Naive thymus-derived CD8-positive, alpha-beta T cell (primary cell): ENCODE data around the gene DNAH3. TPM values are rescaled to one million over a fixed set of nuclear protein-coding genes. Genes with fewer than 3 reads are reported as not detected.
A peak's percentile ranks its signal among the peaks of the same experiment; 100 is the strongest.
"Not testable (repeated sequence)": the region's sequence is repeated elsewhere in the genome, so short reads cannot be mapped to it uniquely, and the experiment has no call there.

Experiments used
- ATAC-seq, 2 donors: fragments of 150-1000 bp; cut with Tn5 transposase in 1 of 2; sonication (Bioruptor Pico), chemical (Tn5 transposase) in 1 of 2; 1 replicate in 1 of 2; 2 replicates in 1 of 2; pipeline ENCODE4 v1.10.0; 2021; ENCODE audit warnings: mild to moderate bottlenecking in 2 of 2, moderate library complexity in 2 of 2
- POLR2A ChIA-PET: fragments of 350-600 bp; sonication (Branson Sonifier 250); formaldehyde crosslinking; loops from one replicate; lab custom pipeline; 2021; ENCODE audit warnings: antibody characterized with exemption; lab: Charles Lee
- DNase-seq, 10 donors: peaks; one replicate each; pipeline versions ENCODE4 v3.0.0 to v3.0.0-alpha.2; 2020 to 2022
- H3K27ac Mint-ChIP-seq, 10 donors: one replicate each; pipeline ENCODE4 v1.8.0; 2020 to 2022; ENCODE audit warnings: mild to moderate bottlenecking in 10 of 10, mixed read lengths in 10 of 10, moderate library complexity in 4 of 10, inconsistent platforms in 1 of 10
- H3K27me3 Mint-ChIP-seq, 5 donors: one replicate each; pipeline ENCODE4 v1.8.0; 2021 to 2022; ENCODE audit warnings: mixed read lengths in 5 of 5
- H3K36me3 Mint-ChIP-seq, 3 donors: one replicate each; pipeline ENCODE4 v1.8.0; 2020 to 2022; ENCODE audit warnings: mixed read lengths in 3 of 3, mild to moderate bottlenecking in 2 of 3, inconsistent platforms in 1 of 3
- H3K4me1 Mint-ChIP-seq, 4 donors: one replicate each; pipeline ENCODE4 v1.8.0; 2021 to 2022; ENCODE audit warnings: mixed read lengths in 4 of 4
- H3K4me3 Mint-ChIP-seq, 10 donors: one replicate each; pipeline ENCODE4 v1.8.0; 2020 to 2022; ENCODE audit warnings: mild to moderate bottlenecking in 10 of 10, mixed read lengths in 10 of 10, moderate library complexity in 6 of 10, inconsistent platforms in 1 of 10
- H3K9me3 Mint-ChIP-seq, 9 donors: one replicate each; pipeline ENCODE4 v1.8.0; 2020 to 2022; ENCODE audit warnings: mixed read lengths in 9 of 9, mild to moderate bottlenecking in 3 of 9, inconsistent platforms in 1 of 9, moderate library complexity in 1 of 9
- polyA plus RNA-seq, 3 donors: library from polyadenylated mRNA; unstranded; fragments of 300-500 nt; fragmentation: Illumina TruSeq; gene quantifications; one replicate each; pipeline ENCODE4 v1.2.3, GENCODE V29; 2021
- total RNA-seq, 8 experiments: library from RNA in 2 of 8; stranded (reverse) in 2 of 8; gene quantifications; one replicate each; pipeline ENCODE4 v1.2.3 and lab custom pipeline; 2021 to 2026

Gene DNAH3
- total and polyA plus RNA-seq, 5 experiments from 2014 or later: not detected

DNA sequence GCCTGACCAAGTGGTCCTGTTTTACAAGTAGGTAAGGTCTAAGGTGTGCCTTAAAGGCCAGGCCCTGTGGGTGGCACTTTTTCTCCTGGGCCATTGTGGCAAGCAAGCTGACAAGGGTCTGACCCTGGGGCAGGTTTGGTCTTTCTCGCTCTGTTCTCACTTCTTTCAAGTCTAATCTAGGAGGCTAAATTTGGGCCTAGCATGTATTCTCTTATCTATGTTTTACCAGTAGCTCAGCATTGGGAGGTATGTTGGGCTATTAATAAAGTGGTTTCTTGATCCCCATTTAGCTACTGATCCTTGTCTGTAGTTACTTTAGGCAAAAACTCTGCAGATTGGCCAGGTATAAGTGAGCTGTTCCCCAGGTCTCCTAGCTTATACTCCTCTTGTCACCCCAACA, 77.7 kb downstream of the DNAH3 start:
- Mint-ChIP-seq H3K36me3 (no peaks in the 10 kb centered on the region), H3K27me3 (peaks cover 0 to 2% (median 0%) of the 10 kb centered on the region in 5 donors), H3K9me3 (no peaks in the 10 kb centered on the region), H3K4me3 (no peak overlapping the region), H3K4me1 (no peaks in the 10 kb centered on the region), H3K27ac (no peak overlapping the region)
- ATAC-seq: no peak
- DNase-seq: no peak
- POLR2A ChIA-PET: no interaction called here

DNA sequence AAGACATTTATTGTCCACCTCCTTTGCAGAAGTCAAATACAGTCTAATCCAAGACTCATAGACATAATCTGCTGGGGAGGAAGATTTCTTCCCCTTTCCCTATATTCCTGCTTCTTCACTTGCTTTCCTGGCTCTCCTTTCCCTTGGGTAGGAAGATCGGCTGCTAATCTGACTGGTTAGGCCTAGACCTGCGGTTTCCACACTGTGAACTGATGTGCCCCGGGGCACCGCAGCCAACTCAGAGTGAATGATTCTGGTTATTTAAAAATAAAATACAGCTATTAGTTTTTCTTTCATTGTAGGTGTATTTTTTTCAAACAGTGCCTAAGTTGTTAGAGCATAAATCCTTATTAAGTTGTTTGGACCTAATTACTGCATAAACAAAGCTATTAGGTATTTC, 78.9 kb downstream of the DNAH3 start:
- Mint-ChIP-seq H3K9me3 (no peaks in the 10 kb centered on the region), H3K36me3 (no peaks in the 10 kb centered on the region), H3K27me3 (peaks cover 0 to 3% (median 0%) of the 10 kb centered on the region in 5 donors), H3K4me1 (no peaks in the 10 kb centered on the region), H3K4me3 (no peak overlapping the region), H3K27ac (no peak overlapping the region)
- POLR2A ChIA-PET: no interaction called here
- no peak for ATAC-seq
- no peak for DNase-seq

DNA sequence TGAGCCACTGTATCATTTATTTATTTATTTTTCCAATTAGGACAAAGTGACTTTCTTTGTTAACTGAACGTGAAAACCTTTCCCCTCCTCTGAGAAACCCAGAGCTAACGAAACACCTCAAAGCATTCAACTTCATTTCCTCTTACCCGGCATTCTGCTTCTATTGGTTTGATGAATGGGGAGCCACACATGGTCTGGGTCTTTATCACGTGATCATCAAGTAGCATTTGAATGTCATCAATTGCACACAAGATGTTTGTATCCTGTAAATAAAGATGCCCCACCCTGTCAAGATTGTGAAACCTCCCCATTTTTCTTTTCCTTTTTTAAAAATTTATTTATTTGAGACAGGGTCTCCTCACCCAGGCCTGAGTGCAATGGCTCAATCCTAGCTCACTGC, 80.1 kb downstream of the DNAH3 start:
- no peak for ATAC-seq
- Mint-ChIP-seq H3K4me3 (no peak overlapping the region), H3K36me3 (no peaks in the 10 kb centered on the region), H3K4me1 (no peaks in the 10 kb centered on the region), H3K9me3 (no peaks in the 10 kb centered on the region), H3K27ac (no peak overlapping the region), H3K27me3 (peaks cover 0 to 2% (median 0%) of the 10 kb centered on the region in 5 donors)
- DNase-seq: no peak
- POLR2A ChIA-PET: no interaction called here

- no peaks in the 10 kb centered on the region for H3K4me1 Mint-ChIP-seq
- no peaks in the 10 kb centered on the region for H3K9me3 Mint-ChIP-seq
- no peaks in the 10 kb centered on the region for H3K36me3 Mint-ChIP-seq
- H3K27me3 Mint-ChIP-seq: peaks cover 0 to 2% (median 0%) of the 10 kb centered on the region in 5 donors
- no peak overlapping the region for H3K4me3 Mint-ChIP-seq
- H3K27ac Mint-ChIP-seq: no peak overlapping the region
- DNase-seq (no peak), ATAC-seq (no peak)
- POLR2A ChIA-PET: no interaction called here
Observed at GRCh38 chr16:21069986-21070385, 80.7 kb downstream of the DNAH3 start.

DNA sequence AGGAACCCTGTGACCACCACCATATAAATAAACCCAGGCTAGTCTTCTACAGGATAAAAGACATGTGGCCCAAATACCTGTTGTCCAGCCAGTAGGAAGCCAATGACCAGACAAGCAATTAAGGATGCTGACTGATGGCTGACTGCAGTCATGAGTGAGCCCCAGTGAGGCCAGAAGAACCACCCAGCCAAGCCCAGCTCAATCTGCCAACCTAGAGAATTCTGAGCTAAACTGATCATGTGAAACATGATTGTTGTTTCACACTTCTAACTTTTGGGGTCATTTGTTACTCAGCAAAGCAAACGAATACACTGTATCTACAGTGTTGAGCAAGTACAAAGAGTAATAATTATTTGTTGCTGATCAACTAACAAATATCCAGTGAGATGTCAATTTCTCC, 86.4 kb downstream of the DNAH3 start:
- Mint-ChIP-seq H3K9me3 (peaks cover 0 to 5% (median 0%) of the 10 kb centered on the region in 9 donors), H3K36me3 (no peaks in the 10 kb centered on the region), H3K4me3 (no peak overlapping the region), H3K27me3 (peaks cover 0 to 3% (median 0%) of the 10 kb centered on the region in 5 donors), H3K27ac (no peak overlapping the region), H3K4me1 (no peaks in the 10 kb centered on the region)
- DNase-seq: no peak
- POLR2A ChIA-PET: no interaction called here
- no peak for ATAC-seq

- H3K27me3 Mint-ChIP-seq, H3K27ac Mint-ChIP-seq, DNase-seq, H3K4me1 Mint-ChIP-seq, POLR2A ChIA-PET, H3K9me3 Mint-ChIP-seq, H3K4me3 Mint-ChIP-seq, H3K36me3 Mint-ChIP-seq, ATAC-seq: not testable (repeated sequence)
Observed at GRCh38 chr16:21063314-21063713, 87.3 kb downstream of the DNAH3 start.

DNA sequence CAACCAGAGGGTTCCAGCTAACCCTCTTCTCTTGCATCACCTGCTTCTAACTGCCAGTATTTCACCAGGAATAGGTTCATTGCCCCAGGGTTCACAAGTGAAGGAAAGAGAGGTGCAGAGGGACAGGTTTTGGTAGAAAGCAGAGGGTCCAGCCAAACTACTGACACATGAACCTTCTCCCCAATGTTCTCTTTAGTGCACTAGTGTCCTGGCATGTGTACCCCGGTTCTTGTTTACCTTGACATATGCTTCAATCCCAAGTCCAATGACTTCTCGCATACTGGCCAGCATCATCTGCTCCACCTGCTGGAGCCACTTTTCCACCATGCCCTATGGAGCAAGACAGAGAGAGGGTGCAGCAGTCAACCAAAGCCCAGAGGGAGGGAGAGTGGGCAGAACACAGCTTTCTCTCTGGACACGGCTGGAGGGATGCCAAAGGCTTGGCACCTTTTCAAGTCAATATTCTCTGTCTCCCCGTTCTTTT, 90.6 kb downstream of the DNAH3 start:
- POLR2A ChIA-PET: no interaction called here
- Mint-ChIP-seq H3K9me3 (peaks cover 0 to 5% (median 0%) of the 10 kb centered on the region in 9 donors), H3K4me3 (no peak overlapping the region), H3K27me3 (peaks cover 6 to 14% (median 7%) of the 10 kb centered on the region in 5 donors), H3K27ac (no peak overlapping the region), H3K4me1 (no peaks in the 10 kb centered on the region), H3K36me3 (no peaks in the 10 kb centered on the region)
- ATAC-seq: no peak
- DNase-seq: no peak

GRCh38 chr16:21057875-21058274, 92.8 kb downstream of the DNAH3 start:
- POLR2A ChIA-PET: no interaction called here
- ATAC-seq: no peak
- no peaks in the 10 kb centered on the region for H3K9me3 Mint-ChIP-seq

DNA sequence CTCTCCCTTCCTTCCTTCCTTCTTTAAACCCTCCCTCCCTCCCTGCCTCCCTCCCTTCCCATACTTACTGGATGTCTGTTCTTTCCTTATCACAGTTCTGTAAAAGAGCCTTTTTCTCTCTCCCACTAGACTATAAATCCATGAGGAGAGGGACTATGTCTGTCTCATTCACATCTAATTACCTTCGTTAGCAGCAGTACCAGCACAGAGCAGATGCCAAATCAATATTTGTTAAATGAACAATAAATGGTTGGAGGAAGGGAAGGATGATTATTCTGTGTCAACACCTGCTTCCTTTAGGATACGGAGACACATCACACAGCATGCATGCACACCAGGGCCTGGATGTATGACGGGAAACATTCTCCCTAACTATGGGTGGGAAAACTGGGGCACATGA, 94.2 kb downstream of the DNAH3 start:
- ATAC-seq (no peak), DNase-seq (no peak)
- H3K4me3 Mint-ChIP-seq: no peak overlapping the region
- peaks cover 0 to under 1% (median 0%) of the 10 kb centered on the region in 3 donors for H3K36me3 Mint-ChIP-seq
- POLR2A ChIA-PET: no interaction called here
- H3K9me3 Mint-ChIP-seq: no peaks in the 10 kb centered on the region
- no peaks in the 10 kb centered on the region for H3K4me1 Mint-ChIP-seq
- peak overlapping the region in 1 of 10 donors; percentile 5 for H3K27ac Mint-ChIP-seq
- H3K27me3 Mint-ChIP-seq: peaks cover 18 to 45% (median 22%) of the 10 kb centered on the region in 5 donors

More at GRCh38 chr16:21057875-21058274, 92.8 kb downstream of the DNAH3 start:
- no peak overlapping the region for H3K4me3 Mint-ChIP-seq
- no peak overlapping the region for H3K27ac Mint-ChIP-seq
- DNase-seq: no peak
- no peaks in the 10 kb centered on the region for H3K4me1 Mint-ChIP-seq
- peaks cover 11 to 32% (median 19%) of the 10 kb centered on the region in 5 donors for H3K27me3 Mint-ChIP-seq
- H3K36me3 Mint-ChIP-seq: no peaks in the 10 kb centered on the region

DNA sequence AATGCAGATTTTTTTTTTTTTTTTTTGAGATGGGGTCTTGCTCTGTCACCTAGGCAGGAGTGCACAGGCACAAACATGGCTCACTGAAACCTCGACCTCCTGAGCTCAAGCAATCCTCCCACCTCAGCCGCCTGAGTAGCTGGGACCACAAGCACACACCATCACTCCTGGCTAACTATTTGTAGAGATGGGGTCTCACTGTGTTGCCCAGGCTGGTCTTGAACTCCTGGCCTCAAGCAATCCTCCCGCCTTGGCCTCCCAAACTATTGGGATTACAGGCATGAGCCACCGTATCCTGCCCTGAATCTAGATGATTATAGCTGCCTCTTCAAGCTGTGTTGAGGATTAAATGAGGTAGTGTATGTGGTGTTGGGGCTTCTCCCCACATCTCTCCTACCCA, 94.9 kb downstream of the DNAH3 start:
- H3K9me3 Mint-ChIP-seq, H3K4me3 Mint-ChIP-seq, H3K36me3 Mint-ChIP-seq, ATAC-seq, H3K27ac Mint-ChIP-seq, H3K4me1 Mint-ChIP-seq, POLR2A ChIA-PET, DNase-seq: not testable (repeated sequence)
- H3K27me3 Mint-ChIP-seq: peaks cover 23 to 51% (median 28%) of the 10 kb centered on the region in 5 donors

DNA sequence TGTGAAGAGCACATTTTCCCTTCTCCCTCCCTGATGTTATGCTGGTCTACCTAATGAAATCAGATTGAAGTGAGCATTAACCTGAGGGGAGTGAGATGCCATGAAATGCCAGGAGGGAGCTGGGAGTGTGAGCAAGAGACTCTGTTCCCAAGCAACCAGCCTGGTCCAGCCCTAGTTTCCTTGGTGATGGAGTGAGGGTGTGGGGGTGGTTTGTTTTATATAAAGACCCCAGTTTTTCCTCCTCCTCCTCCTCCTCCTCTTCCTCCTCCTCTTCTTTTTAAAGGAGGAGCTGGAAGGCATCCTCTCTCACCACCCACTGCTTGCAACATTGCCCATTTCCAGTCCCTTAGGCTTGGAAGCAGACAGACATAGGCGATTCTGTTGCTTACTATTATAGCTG, 97.1 kb downstream of the DNAH3 start:
- ATAC-seq (no peak), DNase-seq (no peak)
- Mint-ChIP-seq H3K36me3 (peaks cover 0 to 9% (median 0%) of the 10 kb centered on the region in 3 donors), H3K4me3 (no peak overlapping the region), H3K9me3 (no peaks in the 10 kb centered on the region), H3K27ac (no peak overlapping the region), H3K27me3 (peaks cover 24 to 56% (median 34%) of the 10 kb centered on the region in 5 donors), H3K4me1 (no peaks in the 10 kb centered on the region)
- POLR2A ChIA-PET: no interaction called here

DNA sequence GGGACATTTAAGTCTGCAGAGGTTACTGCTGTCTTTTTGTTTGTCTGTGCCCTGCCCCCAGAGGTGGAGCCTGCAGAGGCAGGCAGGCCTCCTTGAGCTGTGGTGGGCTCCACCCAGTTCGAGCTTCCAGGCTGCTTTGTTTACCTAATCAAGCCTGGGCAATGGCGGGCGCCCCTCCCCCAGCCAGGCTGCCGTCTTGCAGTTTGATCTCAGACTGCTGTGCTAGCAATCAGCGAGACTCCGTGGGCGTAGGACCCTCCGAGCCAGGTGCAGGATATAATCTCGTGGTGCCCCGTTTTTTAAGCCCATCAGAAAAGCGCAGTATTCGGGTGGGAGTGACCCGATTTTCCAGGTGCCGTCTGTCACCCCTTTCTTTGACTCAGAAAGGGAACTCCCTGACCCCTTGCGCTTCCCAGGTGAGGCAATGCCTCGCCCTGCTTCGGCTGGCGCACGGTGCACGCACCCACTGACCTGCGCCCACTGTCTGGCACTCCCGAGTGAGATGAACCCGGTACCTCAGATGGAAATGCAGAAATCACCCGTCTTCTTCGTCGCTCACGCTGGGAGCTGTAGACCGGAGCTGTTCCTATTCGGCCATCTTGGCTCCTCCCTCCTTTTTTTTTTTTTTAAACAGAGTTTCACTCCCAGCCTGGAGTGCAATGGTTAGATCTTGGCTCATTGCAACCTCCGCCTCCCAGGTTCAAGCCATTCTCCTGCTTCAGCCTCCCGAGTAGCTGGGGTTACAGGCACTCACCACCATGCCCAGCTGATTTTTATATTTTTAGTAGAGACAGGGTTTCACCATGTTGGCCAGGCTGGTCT, 102.3 kb downstream of the DNAH3 start:
- H3K4me1 Mint-ChIP-seq, POLR2A ChIA-PET, H3K4me3 Mint-ChIP-seq, ATAC-seq, H3K36me3 Mint-ChIP-seq, H3K27ac Mint-ChIP-seq, DNase-seq, H3K9me3 Mint-ChIP-seq: not testable (repeated sequence)
- peaks cover 9 to 29% (median 15%) of the 10 kb centered on the region in 5 donors for H3K27me3 Mint-ChIP-seq

DNA sequence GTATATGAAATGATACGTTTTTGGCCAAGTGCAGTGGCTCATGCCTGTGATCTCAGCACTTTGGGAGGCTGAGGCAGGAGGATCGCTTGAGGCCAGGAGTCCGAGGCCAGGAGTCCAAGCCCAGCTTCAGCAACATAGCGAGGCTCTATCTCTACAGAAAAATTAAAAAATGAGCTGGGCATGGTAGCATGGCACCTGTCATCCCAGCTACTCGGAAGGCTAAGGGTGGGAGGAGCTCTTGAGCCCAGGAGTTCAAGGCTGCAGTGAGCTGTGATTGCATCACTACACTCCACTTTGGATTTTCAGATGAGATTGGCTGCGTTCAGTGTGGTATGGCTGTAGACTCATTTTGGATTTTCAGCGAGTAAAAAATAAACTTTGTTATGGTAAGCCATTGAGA, 112.4 kb downstream of the DNAH3 start:
- H3K27me3 Mint-ChIP-seq: peaks cover 0 to 2% (median 0%) of the 10 kb centered on the region in 5 donors
- H3K36me3 Mint-ChIP-seq: no peaks in the 10 kb centered on the region
- ATAC-seq: no peak
- peaks cover 0 to 4% (median 1%) of the 10 kb centered on the region in 9 donors for H3K9me3 Mint-ChIP-seq
- no peak for DNase-seq
- no peak overlapping the region for H3K27ac Mint-ChIP-seq
- POLR2A ChIA-PET: no interaction called here
- H3K4me1 Mint-ChIP-seq: no peaks in the 10 kb centered on the region
- H3K4me3 Mint-ChIP-seq: no peak overlapping the region
